GM23338 (cell line): ENCODE measurements around the gene RAB1B.
"Not testable (repeated sequence)": the region's sequence is repeated elsewhere in the genome, so short reads cannot be mapped to it uniquely, and the experiment has no call there.

Source experiments
- CREB1 ChIP-seq: fragments of 250-450 bp; sonication (Bioruptor Pico); IDR thresholded peaks from 2 replicates; pipeline ENCODE4 v1.5.0; 2020; ENCODE audit warnings: low read depth, mild to moderate bottlenecking, moderate library complexity
- CTCF ChIP-seq, 2 experiments: fragments of 200-600 bp in 1 of 2; sonication (generic) in 1 of 2; conservative IDR thresholded peaks; 2 replicates each; pipeline versions ENCODE4 v1.5.1 to v1.6.1; 2016 to 2017; ENCODE audit warnings: antibody characterized with exemption in 2 of 2, low read depth in 2 of 2, mild to moderate bottlenecking in 2 of 2, moderate library complexity in 1 of 2
- EZH2 ChIP-seq: fragments of 200-600 bp; sonication (generic); IDR thresholded peaks from one replicate; pipeline ENCODE4 v1.8.0; 2017; ENCODE audit warnings: antibody characterized with exemption, mild to moderate bottlenecking, low read depth; ENCODE audit not compliant: unreplicated experiment
- POLR2AphosphoS5 ChIP-seq: IDR thresholded peaks from 2 replicates; pipeline ENCODE4 v1.6.1; 2016; ENCODE audit warnings: antibody characterized with exemption, low read depth

GRCh38 chr11:66253081-66253480 is 15.4 kb upstream of the RAB1B start:
- TF ChIP-seq CTCF (conservative IDR thresholded peaks at IDR 0.05; ENCODE audit: low read depth in 2 of 2); CREB1 (CRISPR knock-in tag); EZH2; POLR2AphosphoS5: not testable (repeated sequence)
